Osteoblast (primary cell): ENCODE data around the gene CCDC83. TPM values are rescaled to one million over a fixed set of nuclear protein-coding genes. Genes with fewer than 3 reads are reported as not detected.
A peak's percentile ranks its signal among the peaks of the same experiment; 100 is the strongest.

Experiments used
- DNase-seq: peaks from one replicate; pipeline ENCODE4 v3.0.0; 2011; ENCODE audit warnings: low spot score, mixed read lengths; ENCODE audit not compliant: insufficient read length; ENCODE audit errors: missing footprints
- H2AFZ ChIP-seq: 2 replicates; pipeline ENCODE4 v1.6.0; 2011; ENCODE audit warnings: mild to moderate bottlenecking, low read length
- H3K27ac ChIP-seq: 2 replicates; pipeline ENCODE4 v1.5.1; 2011; ENCODE audit warnings: mild to moderate bottlenecking, low read depth, low read length, moderate library complexity
- H3K27me3 ChIP-seq: 2 replicates; pipeline ENCODE4 v1.6.0; 2012; ENCODE audit warnings: mild to moderate bottlenecking, control low read depth, inconsistent platforms, low read length, moderate library complexity; ENCODE audit not compliant: insufficient read depth
- H3K36me3 ChIP-seq: 2 replicates; pipeline ENCODE4 v1.5.1; 2011; ENCODE audit warnings: mild to moderate bottlenecking, low read length, control low read depth, moderate library complexity; ENCODE audit not compliant: insufficient read depth
- H3K4me1 ChIP-seq: 2 replicates; pipeline ENCODE4 v1.5.1; 2011; ENCODE audit warnings: mild to moderate bottlenecking, low read length, control low read depth, moderate library complexity; ENCODE audit not compliant: insufficient read depth
- H3K4me2 ChIP-seq: 2 replicates; pipeline ENCODE4 v1.6.0; 2011; ENCODE audit warnings: mild to moderate bottlenecking, low read length; ENCODE audit not compliant: insufficient read depth
- H3K4me3 ChIP-seq: fragments of 200-600 bp; sonication (generic); 3 replicates; pipeline ENCODE4 v1.5.1; 2012; ENCODE audit warnings: mild to moderate bottlenecking, low read length, inconsistent platforms; ENCODE audit not compliant: insufficient read depth
- H3K79me2 ChIP-seq: 2 replicates; pipeline ENCODE4 v1.6.0; 2012; ENCODE audit warnings: mild to moderate bottlenecking, low read length, control low read depth, inconsistent platforms; ENCODE audit not compliant: insufficient read depth
- H3K9me3 ChIP-seq: 2 replicates; pipeline ENCODE4 v1.5.1; 2011; ENCODE audit warnings: low read depth, low read length, control low read depth
- H4K20me1 ChIP-seq: 2 replicates; pipeline ENCODE4 v1.6.0; 2012; ENCODE audit warnings: mild to moderate bottlenecking, low read length, control low read depth; ENCODE audit not compliant: insufficient read depth
- CTCF ChIP-seq: IDR thresholded peaks from 2 replicates; pipeline ENCODE4 v1.5.1; 2011; ENCODE audit warnings: mild to moderate bottlenecking, low read depth, low read length, moderate library complexity; ENCODE audit errors: extremely low read depth
- total RNA-seq: library from RNA; depleted of rRNA; stranded (reverse); fragments of >200 nt; gene quantifications from 2 replicates; pipeline ENCODE4 v1.2.3, GENCODE V29; 2012

The CCDC83 gene
- total RNA-seq, 1 donor, result not detected

- no peaks in the 10 kb centered on the region for H3K4me1 ChIP-seq
- H4K20me1 ChIP-seq, result no peaks in the 10 kb centered on the region
- no peaks in the 10 kb centered on the region for H3K79me2 ChIP-seq
- peak overlapping the region; percentile 56 for H2AFZ ChIP-seq
- no peak for DNase-seq
- no peaks in the 10 kb centered on the region for H3K27me3 ChIP-seq
- no peak for TF ChIP-seq CTCF
- H3K27ac ChIP-seq, result no peak overlapping the region
- H3K4me2 ChIP-seq, result peak overlapping the region; percentile 43
- H3K9me3 ChIP-seq, result no peaks in the 10 kb centered on the region
- H3K36me3 ChIP-seq, result no peaks in the 10 kb centered on the region
- peak overlapping the region; percentile 42 for H3K4me3 ChIP-seq
These were observed 79.5 kb downstream of the CCDC83 start for GRCh38 chr11:85934596-85935169.

GRCh38 chr11:85935751-85936150 is 80.6 kb downstream of the CCDC83 start:
- no peak overlapping the region for H2AFZ ChIP-seq
- H3K27me3 ChIP-seq, result no peaks in the 10 kb centered on the region
- no peaks in the 10 kb centered on the region for H3K36me3 ChIP-seq
- no peaks in the 10 kb centered on the region for H4K20me1 ChIP-seq
- H3K9me3 ChIP-seq, result no peaks in the 10 kb centered on the region
- H3K79me2 ChIP-seq, result no peaks in the 10 kb centered on the region
- no peak overlapping the region for H3K27ac ChIP-seq
- H3K4me2 ChIP-seq, result no peak overlapping the region
- TF ChIP-seq CTCF, result no peak
- H3K4me3 ChIP-seq, result no peak overlapping the region
- DNase-seq, result no peak
- H3K4me1 ChIP-seq, result no peaks in the 10 kb centered on the region

GRCh38 chr11:85937835-85938234 is 82.7 kb downstream of the CCDC83 start:
- TF ChIP-seq CTCF, result no peak
- peaks cover 3% of the 10 kb centered on the region for H3K4me1 ChIP-seq

GRCh38 chr11:85939099-85940015 is 84.2 kb downstream of the CCDC83 start:
- Histone ChIP-seq H3K4me1 (peaks cover 3% of the 10 kb centered on the region), H3K79me2 (no peaks in the 10 kb centered on the region), H3K9me3 (no peaks in the 10 kb centered on the region), H4K20me1 (no peaks in the 10 kb centered on the region), H3K36me3 (no peaks in the 10 kb centered on the region), H3K4me3 (no peak overlapping the region), H3K27me3 (no peaks in the 10 kb centered on the region), H3K27ac (no peak overlapping the region), H2AFZ (no peak overlapping the region), H3K4me2 (no peak overlapping the region)
- TF ChIP-seq CTCF, result no peak
- no peak for DNase-seq

More at GRCh38 chr11:85937835-85938234, 82.7 kb downstream of the CCDC83 start:
- Histone ChIP-seq H3K27me3 (no peaks in the 10 kb centered on the region), H3K27ac (no peak overlapping the region), H4K20me1 (no peaks in the 10 kb centered on the region), H3K36me3 (no peaks in the 10 kb centered on the region), H2AFZ (no peak overlapping the region), H3K9me3 (no peaks in the 10 kb centered on the region), H3K4me3 (no peak overlapping the region), H3K4me2 (no peak overlapping the region), H3K79me2 (no peaks in the 10 kb centered on the region)
- DNase-seq, result no peak
